GM19372 (cell line): ENCODE data around the gene MCM9.
"Not testable (repeated sequence)": the region's sequence is repeated elsewhere in the genome, so short reads cannot be mapped to it uniquely, and the experiment has no call there.

Experiments
- ATAC-seq: cut with Tn5 transposase; IDR thresholded peaks from one replicate; pipeline ENCODE4 v1.9.1; 2021; ENCODE audit warnings: mild to moderate bottlenecking, low read depth, moderate library complexity; ENCODE audit not compliant: unreplicated experiment

The MCM9 gene

DNA sequence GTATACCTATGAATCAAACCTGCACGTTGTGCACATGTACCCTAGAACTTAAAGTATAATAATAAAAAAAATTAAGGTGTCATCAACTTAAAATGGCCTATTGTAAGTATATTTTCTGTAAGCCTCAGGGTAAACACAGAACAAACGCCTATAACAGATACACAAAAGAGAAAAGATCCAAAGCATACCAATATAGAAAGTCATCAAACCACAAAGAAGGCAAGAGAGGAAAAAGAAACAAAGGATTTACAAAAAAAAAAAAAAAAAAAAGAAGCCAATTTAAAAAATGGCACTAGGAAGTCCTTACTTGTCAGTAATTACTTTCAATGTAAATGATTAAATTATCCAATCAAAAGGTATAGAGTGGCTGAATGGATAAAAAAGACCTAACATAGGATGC, 65.6 kb downstream of the MCM9 start:
- no peak for ATAC-seq

GRCh38 chr6:118868901-118869300, 66.1 kb downstream of the MCM9 start:
- ATAC-seq, result not testable (repeated sequence)

- no peak for ATAC-seq
Measured at GRCh38 chr6:118867181-118867580, 67.8 kb downstream of the MCM9 start.

DNA sequence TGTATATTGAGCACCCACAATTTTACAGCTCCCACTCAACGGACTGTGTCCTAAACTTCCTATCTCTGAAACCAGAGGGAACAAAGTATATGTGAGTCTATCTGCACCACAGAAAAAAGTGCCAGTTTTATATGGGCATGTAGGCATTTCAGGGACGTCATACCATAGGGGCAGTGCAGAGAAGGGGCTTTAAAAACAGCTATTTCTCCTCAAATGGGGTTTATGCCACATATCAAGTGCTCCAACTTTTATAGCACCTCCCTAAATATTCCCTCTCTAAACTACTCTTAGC, 69.9 kb downstream of the MCM9 start:
- ATAC-seq, result no peak

GRCh38 chr6:118864341-118865099, 70.4 kb downstream of the MCM9 start:
- ATAC-seq, result no peak

DNA sequence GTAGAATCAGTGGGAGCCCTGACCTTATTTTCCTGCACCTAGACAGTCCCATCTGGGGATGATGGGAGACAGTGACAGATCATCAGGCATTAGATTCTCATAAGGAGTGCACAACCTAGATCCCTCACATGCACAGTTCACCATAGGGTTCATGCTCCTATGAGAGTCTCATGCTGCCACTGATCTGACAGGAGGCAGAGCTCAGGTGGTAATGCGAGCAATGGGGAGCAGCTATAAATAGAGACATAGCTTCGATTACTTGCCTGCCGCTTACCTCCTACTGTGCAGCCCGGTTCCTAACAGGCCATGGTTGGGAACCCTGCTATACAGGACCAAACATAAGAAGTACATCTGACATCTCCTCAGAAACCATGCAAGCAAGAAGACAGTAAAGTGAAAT, 72.5 kb downstream of the MCM9 start:
- no peak for ATAC-seq

DNA sequence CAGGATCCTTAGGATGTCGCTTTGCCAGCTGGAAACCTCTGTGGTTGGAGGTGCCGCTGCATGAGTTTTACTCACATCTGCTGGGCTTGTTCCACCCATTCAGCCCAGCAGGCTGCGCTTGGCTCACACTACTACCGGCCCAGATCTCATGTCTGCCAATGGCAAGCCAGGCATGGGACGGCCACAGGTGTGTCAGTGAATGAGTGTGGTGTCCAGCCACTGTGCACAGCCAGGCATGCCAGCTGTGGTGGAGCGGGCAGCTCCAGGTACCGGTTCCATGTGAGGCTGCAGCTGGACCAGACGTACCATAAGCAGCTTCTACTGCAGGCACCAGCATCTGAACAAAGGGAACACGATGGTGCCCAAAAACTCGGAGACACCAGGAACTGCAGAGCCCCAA, 74.1 kb downstream of the MCM9 start:
- ATAC-seq, result no peak

DNA sequence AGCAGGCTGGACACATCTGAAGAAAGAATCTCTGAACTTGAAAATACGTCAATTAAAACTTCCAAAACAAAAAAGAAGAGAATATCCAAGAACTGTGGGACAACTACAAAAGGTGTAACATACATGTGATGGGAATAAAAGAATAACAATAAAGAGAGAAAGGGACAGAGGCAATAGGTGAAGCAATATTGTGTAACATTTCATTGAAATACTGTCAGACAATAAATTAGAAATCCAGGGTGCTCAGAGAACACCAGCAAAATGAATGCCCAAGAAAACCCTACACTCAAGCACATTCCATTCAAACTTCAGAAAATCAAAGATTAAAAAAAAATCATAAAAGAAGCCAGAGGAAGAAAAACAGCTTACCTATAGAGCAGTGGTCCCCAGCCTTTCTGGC, 74.6 kb downstream of the MCM9 start:
- no peak for ATAC-seq

- ATAC-seq, result peak; percentile 51
Measured at GRCh38 chr6:118859517-118860064, 75.4 kb downstream of the MCM9 start.

- no peak for ATAC-seq
Measured at GRCh38 chr6:118856301-118856700, 78.7 kb downstream of the MCM9 start.

DNA sequence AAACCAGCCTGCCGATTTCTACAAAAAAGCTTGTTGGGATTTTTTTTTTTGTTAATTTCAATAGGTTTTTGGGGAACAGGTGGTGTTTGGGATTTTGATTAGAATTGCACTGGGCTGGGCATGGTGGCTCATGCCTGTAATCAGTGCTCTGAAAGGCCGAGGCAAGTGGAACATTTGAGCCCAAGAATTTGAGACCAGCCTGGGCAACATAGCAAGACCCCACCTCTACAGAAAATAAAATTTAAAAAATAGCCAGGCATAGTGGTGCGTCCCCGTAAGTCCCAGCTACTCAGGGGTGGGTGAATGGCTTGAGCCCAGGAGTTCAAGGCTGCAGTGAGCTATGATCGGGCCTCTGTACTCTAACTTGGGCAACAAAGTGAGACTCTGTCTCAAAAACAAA, 81.6 kb downstream of the MCM9 start:
- ATAC-seq, result no peak

- ATAC-seq, result no peak
Measured at GRCh38 chr6:118844915-118845314, 90.0 kb downstream of the MCM9 start.

GRCh38 chr6:118843685-118844390, 91.1 kb downstream of the MCM9 start:
- peak; percentile 78 for ATAC-seq

DNA sequence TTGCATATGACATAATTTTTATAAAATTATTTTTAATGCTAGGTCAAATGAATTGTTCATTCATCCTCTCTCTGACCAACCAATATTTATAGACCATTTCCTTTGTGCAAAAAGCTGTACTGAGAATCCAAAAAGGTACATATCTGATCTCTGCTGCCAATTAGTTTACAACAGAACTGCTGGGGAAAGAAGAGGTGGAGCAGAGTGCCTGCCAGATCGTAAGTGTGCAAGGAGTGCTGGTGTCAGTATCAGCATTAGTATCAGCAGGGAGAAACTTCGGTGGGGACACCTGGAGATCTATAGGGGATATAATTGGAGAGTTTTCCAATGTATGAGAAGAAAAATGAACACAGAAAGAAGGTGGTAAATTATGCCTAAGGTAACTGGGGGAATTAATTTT, 104.3 kb downstream of the MCM9 start:
- no peak for ATAC-seq

DNA sequence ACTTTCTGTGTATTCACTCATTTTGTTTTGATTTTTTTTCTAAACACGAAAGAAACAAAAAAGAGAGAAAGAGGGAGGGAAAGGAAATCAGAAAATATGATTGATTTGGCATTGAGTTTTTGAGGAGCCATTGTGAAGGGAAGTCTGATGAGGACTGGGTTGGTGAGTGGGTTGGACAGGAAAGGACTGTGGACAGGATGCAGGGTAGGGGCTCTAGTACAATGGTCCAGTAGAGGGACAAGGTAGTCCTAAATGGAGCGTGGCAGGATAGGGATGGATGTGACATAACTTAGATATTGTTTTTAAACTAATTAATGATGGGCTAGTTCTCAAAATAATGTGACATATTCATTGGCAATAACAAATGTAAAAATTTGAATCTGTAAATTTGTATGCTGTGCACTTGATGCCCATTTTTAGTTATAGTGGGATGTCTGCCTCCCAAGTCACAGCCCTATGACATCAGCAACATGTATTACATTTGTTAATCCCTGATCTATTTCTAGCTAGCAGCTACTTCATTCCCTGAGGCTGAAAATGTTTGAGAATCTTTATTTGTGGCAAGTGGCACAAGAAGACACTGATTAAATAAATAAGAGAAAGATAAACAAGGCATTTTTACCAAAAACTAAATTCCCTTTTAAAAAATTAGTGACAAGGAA, 105.0 kb downstream of the MCM9 start:
- no peak for ATAC-seq

DNA sequence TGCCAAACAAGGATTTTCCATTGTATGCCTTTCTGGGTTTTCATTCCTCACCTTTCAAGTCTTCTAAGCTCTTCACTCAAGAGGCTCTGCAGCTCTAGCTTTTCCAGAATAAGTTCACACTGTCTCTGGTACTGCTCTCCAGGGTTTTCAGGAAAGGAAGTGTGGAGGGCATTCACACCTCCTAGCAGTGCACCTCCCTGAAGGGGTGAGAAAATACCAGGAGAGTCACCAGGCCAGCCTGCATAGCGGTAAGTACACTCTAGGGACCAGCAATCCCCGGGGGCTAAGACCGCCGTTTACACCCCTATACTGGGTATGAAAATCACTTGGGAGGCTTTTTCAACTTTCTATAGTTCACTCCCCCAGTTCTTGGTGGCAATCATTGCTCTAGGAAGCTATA, 108.9 kb downstream of the MCM9 start:
- ATAC-seq, result no peak

DNA sequence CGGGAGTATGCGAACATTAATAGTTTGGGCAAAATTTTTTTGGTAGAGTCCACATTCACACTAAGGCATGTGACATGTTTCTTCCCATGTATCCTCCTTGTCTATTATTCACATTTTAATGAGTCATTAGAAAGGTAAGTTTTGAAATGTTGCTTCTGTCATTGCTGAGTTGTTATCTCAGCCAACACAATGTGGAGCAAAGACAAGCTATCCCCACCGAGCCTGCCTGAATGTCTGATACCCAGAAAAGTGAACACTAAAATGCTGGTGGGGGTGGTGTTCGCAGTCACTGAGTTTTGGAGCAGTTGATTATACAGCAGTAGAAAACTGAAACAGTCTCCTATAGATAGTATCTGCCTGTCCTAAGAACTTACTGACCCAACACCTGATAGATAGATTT, 109.3 kb downstream of the MCM9 start:
- no peak for ATAC-seq

DNA sequence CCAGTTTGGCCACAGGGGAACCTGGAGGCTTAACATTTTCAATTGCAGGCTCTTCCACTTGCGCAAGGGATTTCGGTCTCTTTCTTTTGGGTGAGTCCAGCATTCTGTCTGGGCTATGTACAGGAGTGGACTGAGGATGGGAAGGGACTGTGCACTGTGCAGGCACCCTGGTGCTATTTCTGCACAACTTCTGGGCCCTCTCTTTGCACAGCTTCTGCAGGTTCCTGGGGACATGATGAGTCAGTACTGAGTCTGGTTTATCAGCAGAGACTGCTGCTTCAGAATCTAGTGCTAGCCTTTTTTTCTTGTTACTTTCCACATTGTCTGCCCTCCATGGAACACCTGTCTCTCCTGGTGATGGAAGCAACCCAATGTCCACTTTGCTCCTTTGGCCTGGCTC, 119.5 kb downstream of the MCM9 start:
- ATAC-seq, result no peak

DNA sequence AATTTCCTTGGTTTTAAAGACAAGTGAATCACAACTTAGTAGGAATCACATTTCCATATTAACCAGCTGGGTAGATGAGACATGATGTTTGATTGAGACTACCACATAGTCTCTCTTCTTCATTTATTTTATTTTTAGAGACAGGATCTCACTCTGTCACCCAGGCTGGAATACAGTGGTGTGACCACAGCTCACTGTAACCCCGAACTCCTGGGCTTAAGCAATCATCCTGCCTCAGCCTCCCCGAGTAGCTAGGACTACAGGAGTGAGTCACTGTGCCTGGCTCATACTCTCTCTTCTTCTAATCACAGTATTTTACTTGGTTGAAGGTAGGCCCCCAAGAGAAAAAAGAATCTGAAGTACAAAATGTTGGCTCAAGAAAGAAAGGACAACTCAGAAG, 121.2 kb downstream of the MCM9 start:
- no peak for ATAC-seq

- ATAC-seq, result no peak
Measured at GRCh38 chr6:118812970-118813369, 122.0 kb downstream of the MCM9 start.

DNA sequence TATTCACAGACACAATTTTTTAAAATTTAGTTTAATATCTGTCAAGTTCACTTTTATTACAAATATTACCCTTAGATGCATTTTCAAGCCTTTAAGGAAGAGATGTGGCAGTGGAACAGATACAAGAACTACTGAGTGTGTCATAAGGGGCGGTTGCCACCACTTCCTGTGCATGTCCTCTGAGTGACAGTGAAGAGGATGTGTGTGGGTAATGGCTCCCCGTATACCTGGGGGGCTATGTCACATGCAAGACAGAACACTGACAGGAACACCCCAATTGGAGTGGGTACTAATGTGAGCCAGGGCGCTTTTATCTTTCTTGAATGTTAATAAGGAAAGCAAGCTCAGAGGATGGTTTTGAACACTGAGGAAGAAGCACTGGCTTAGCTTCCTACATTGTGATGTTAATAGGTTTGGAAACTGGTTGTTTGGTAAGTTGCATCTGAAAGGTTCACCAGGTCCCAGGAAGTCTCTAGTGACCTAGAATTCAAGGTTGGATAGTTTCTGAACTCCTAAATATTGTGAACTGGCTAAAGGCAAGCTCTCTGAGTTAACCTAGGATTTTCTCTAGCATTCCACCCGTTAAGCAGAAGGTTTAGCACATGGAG, 124.4 kb downstream of the MCM9 start:
- peak; percentile 93 for ATAC-seq
